Rectal smooth muscle tissue (tissue), 1 donor: ENCODE results near the gene MC5R.
"Not testable (repeated sequence)": the region's sequence is repeated elsewhere in the genome, so short reads cannot be mapped to it uniquely, and the experiment has no call there.

Experiments used
- H3K27ac ChIP-seq: one replicate; pipeline ENCODE4 v1.7.0; 2013; ENCODE audit warnings: low read depth, low read length, inconsistent platforms
- H3K27me3 ChIP-seq: one replicate; pipeline ENCODE4 v1.7.0; 2013; ENCODE audit warnings: low read length; ENCODE audit not compliant: control insufficient read depth, insufficient read depth
- H3K36me3 ChIP-seq: one replicate; pipeline ENCODE4 v1.7.0; 2013; ENCODE audit warnings: low read length; ENCODE audit not compliant: control insufficient read depth, insufficient read depth
- H3K4me1 ChIP-seq: one replicate; pipeline ENCODE4 v1.7.0; 2013; ENCODE audit warnings: low read length; ENCODE audit not compliant: control insufficient read depth, insufficient read depth
- H3K4me3 ChIP-seq: one replicate; pipeline ENCODE4 v1.7.0; 2013; ENCODE audit warnings: low read length
- H3K9ac ChIP-seq: one replicate; pipeline ENCODE4 v1.7.0; 2013; ENCODE audit warnings: low read length

Gene MC5R

GRCh38 chr18:13809531-13810255 is 14.3 kb upstream of the MC5R start:
- H3K4me3 ChIP-seq = no peak overlapping the region
- no peak overlapping the region for H3K9ac ChIP-seq
- no peaks in the 10 kb centered on the region for H3K27me3 ChIP-seq
- H3K36me3 ChIP-seq = no peaks in the 10 kb centered on the region
- no peaks in the 10 kb centered on the region for H3K4me1 ChIP-seq
- H3K27ac ChIP-seq = no peak overlapping the region

GRCh38 chr18:13810950-13811485 is 12.9 kb upstream of the MC5R start:
- no peaks in the 10 kb centered on the region for H3K27me3 ChIP-seq
- H3K27ac ChIP-seq = no peak overlapping the region
- no peaks in the 10 kb centered on the region for H3K36me3 ChIP-seq
- no peaks in the 10 kb centered on the region for H3K4me1 ChIP-seq
- no peak overlapping the region for H3K9ac ChIP-seq
- no peak overlapping the region for H3K4me3 ChIP-seq

- Histone ChIP-seq H3K9ac (no peak overlapping the region), H3K27ac (no peak overlapping the region), H3K27me3 (no peaks in the 10 kb centered on the region), H3K4me3 (no peak overlapping the region), H3K36me3 (no peaks in the 10 kb centered on the region), H3K4me1 (no peaks in the 10 kb centered on the region)
Measured at GRCh38 chr18:13811993-13812392, 12.0 kb upstream of the MC5R start.

- no peaks in the 10 kb centered on the region for H3K4me1 ChIP-seq
- H3K4me3 ChIP-seq = no peak overlapping the region
- H3K27ac ChIP-seq = no peak overlapping the region
- no peak overlapping the region for H3K9ac ChIP-seq
- no peaks in the 10 kb centered on the region for H3K27me3 ChIP-seq
- no peaks in the 10 kb centered on the region for H3K36me3 ChIP-seq
Measured at GRCh38 chr18:13813271-13813849, 10.6 kb upstream of the MC5R start.

GRCh38 chr18:13826209-13826608 is 2.3 kb downstream of the MC5R start:
- Histone ChIP-seq H3K36me3 (no peaks in the 10 kb centered on the region), H3K9ac (no peak overlapping the region), H3K27me3 (peaks cover 8% of the 10 kb centered on the region), H3K27ac (no peak overlapping the region), H3K4me1 (no peaks in the 10 kb centered on the region), H3K4me3 (no peak overlapping the region)

GRCh38 chr18:13831864-13832508 is 8.0 kb downstream of the MC5R start:
- Histone ChIP-seq H3K36me3 (no peaks in the 10 kb centered on the region), H3K9ac (no peak overlapping the region), H3K27me3 (peaks cover under 1% of the 10 kb centered on the region), H3K27ac (no peak overlapping the region), H3K4me1 (no peaks in the 10 kb centered on the region), H3K4me3 (no peak overlapping the region)

- no peak overlapping the region for H3K9ac ChIP-seq
- no peak overlapping the region for H3K4me3 ChIP-seq
- H3K27me3 ChIP-seq = no peaks in the 10 kb centered on the region
- no peaks in the 10 kb centered on the region for H3K36me3 ChIP-seq
- H3K4me1 ChIP-seq = no peaks in the 10 kb centered on the region
- H3K27ac ChIP-seq = no peak overlapping the region
Measured at GRCh38 chr18:13834496-13835015, 10.6 kb downstream of the MC5R start.

GRCh38 chr18:13835202-13835601 is 11.3 kb downstream of the MC5R start:
- Histone ChIP-seq H3K27ac (no peak overlapping the region), H3K36me3 (no peaks in the 10 kb centered on the region), H3K4me1 (no peaks in the 10 kb centered on the region), H3K4me3 (no peak overlapping the region), H3K27me3 (no peaks in the 10 kb centered on the region), H3K9ac (no peak overlapping the region)

GRCh38 chr18:13836559-13836958 is 12.6 kb downstream of the MC5R start:
- no peak overlapping the region for H3K27ac ChIP-seq
- no peaks in the 10 kb centered on the region for H3K27me3 ChIP-seq
- H3K4me3 ChIP-seq = no peak overlapping the region
- H3K4me1 ChIP-seq = no peaks in the 10 kb centered on the region
- no peak overlapping the region for H3K9ac ChIP-seq
- H3K36me3 ChIP-seq = no peaks in the 10 kb centered on the region

GRCh38 chr18:13849791-13850190 is 25.8 kb downstream of the MC5R start:
- H3K27ac ChIP-seq = no peak overlapping the region
- no peaks in the 10 kb centered on the region for H3K27me3 ChIP-seq
- no peak overlapping the region for H3K9ac ChIP-seq
- no peak overlapping the region for H3K4me3 ChIP-seq
- H3K4me1 ChIP-seq = no peaks in the 10 kb centered on the region
- H3K36me3 ChIP-seq = no peaks in the 10 kb centered on the region

GRCh38 chr18:13862898-13863297 is 38.9 kb downstream of the MC5R start:
- not testable (repeated sequence) for H3K4me1 ChIP-seq, H3K27me3 ChIP-seq, H3K27ac ChIP-seq, H3K36me3 ChIP-seq, H3K4me3 ChIP-seq, H3K9ac ChIP-seq

GRCh38 chr18:13868501-13869271 is 44.7 kb downstream of the MC5R start:
- Histone ChIP-seq H3K36me3 (no peaks in the 10 kb centered on the region), H3K27me3 (peaks cover 2% of the 10 kb centered on the region), H3K4me3 (no peak overlapping the region), H3K4me1 (no peaks in the 10 kb centered on the region), H3K27ac (no peak overlapping the region), H3K9ac (no peak overlapping the region)
